Hepatocyte (in vitro differentiated cells): Measurements from ENCODE around the gene CGB3. TPM values are rescaled to one million over a fixed set of nuclear protein-coding genes. Genes with fewer than 3 reads are reported as not detected.

Source experiments
- DNase-seq: peaks from one replicate; pipeline ENCODE4 v3.0.0-alpha.2; 2016; ENCODE audit warnings: low spot score
- H2AFZ ChIP-seq: fragments of 200-600 bp; sonication (generic); 2 replicates; pipeline ENCODE4 v1.6.0; 2016; ENCODE audit warnings: antibody characterized with exemption, mild to moderate bottlenecking
- H3K27ac ChIP-seq: fragments of 200-600 bp; sonication (generic); 2 replicates; pipeline ENCODE4 v1.5.1; 2016; ENCODE audit warnings: mild to moderate bottlenecking
- H3K27me3 ChIP-seq: fragments of 200-600 bp; sonication (generic); 2 replicates; pipeline ENCODE4 v1.6.1; 2016
- H3K36me3 ChIP-seq: fragments of 200-600 bp; sonication (generic); replicated peaks from 2 replicates; pipeline ENCODE4 v1.5.1; 2016; ENCODE audit warnings: low read depth; ENCODE audit not compliant: insufficient read depth
- H3K4me1 ChIP-seq: fragments of 200-600 bp; sonication (generic); 2 replicates; pipeline ENCODE4 v1.5.1; 2016; ENCODE audit warnings: mild to moderate bottlenecking, moderate library complexity; ENCODE audit not compliant: insufficient read depth
- H3K4me2 ChIP-seq: fragments of 200-600 bp; sonication (generic); 2 replicates; pipeline ENCODE4 v1.6.0; 2016
- H3K4me3 ChIP-seq: fragments of 200-600 bp; sonication (generic); 2 replicates; pipeline ENCODE4 v1.5.1; 2016; ENCODE audit warnings: mild to moderate bottlenecking
- H3K79me2 ChIP-seq: fragments of 200-600 bp; sonication (generic); 2 replicates; pipeline ENCODE4 v1.6.0; 2017; ENCODE audit warnings: mild to moderate bottlenecking
- H3K9me2 ChIP-seq: fragments of 200-600 bp; sonication (generic); replicated peaks from 2 replicates; pipeline ENCODE4 v1.6.0; 2017; ENCODE audit warnings: mild to moderate bottlenecking; ENCODE audit not compliant: insufficient read depth
- H3K9me3 ChIP-seq: fragments of 200-600 bp; sonication (generic); 2 replicates; pipeline ENCODE4 v1.5.1; 2016; ENCODE audit warnings: low read depth, mild to moderate bottlenecking
- H4K20me1 ChIP-seq: fragments of 200-600 bp; sonication (generic); 2 replicates; pipeline ENCODE4 v1.6.0; 2016; ENCODE audit warnings: mild to moderate bottlenecking; ENCODE audit not compliant: insufficient read depth, poor library complexity, severe bottlenecking
- EZH2 ChIP-seq: fragments of 200-600 bp; sonication (generic); IDR thresholded peaks from 2 replicates; pipeline ENCODE4 v1.6.1; 2016; ENCODE audit warnings: antibody characterized with exemption, mild to moderate bottlenecking, borderline replicate concordance
- EZH2phosphoT487 ChIP-seq: fragments of 200-600 bp; sonication (generic); IDR thresholded peaks from one replicate; pipeline ENCODE4 v1.6.1; 2018; ENCODE audit warnings: antibody characterized with exemption, mild to moderate bottlenecking, low read depth, moderate library complexity; ENCODE audit not compliant: unreplicated experiment, severe bottlenecking
- WGBS: methylation state at CpG from one replicate; pipeline ENCODE4 v1.1.6; 2016; ENCODE audit warnings: low lambda C conversion rate; ENCODE audit errors: missing lambda C conversion rate; 5-methylcytosine and 5-hydroxymethylcytosine counted together
- polyA plus RNA-seq: library from polyadenylated mRNA; unstranded; fragments of >200 nt; fragmentation: Nextera tagmentation; extraction: Ambion mirVana; gene quantifications from 2 replicates; pipeline ENCODE4 v1.2.1, GENCODE V29; 2016
- total RNA-seq: library from RNA; depleted of rRNA; stranded (reverse); fragments of >200 nt; gene quantifications from 2 replicates; pipeline ENCODE4 v1.2.3, GENCODE V29; 2014
- TF ChIP-seq, protein P1 (sequence below): fragments of 200-600 bp; sonication (generic); IDR thresholded peaks from 2 replicates; pipeline ENCODE4 v1.5.1; 2016; ENCODE audit warnings: antibody characterized with exemption, mild to moderate bottlenecking; ENCODE audit not compliant: poor library complexity

Gene CGB3
- total and polyA plus RNA-seq, 2 experiments from 2014 or later, result 1.1 TPM; not detected in 1

DNA sequence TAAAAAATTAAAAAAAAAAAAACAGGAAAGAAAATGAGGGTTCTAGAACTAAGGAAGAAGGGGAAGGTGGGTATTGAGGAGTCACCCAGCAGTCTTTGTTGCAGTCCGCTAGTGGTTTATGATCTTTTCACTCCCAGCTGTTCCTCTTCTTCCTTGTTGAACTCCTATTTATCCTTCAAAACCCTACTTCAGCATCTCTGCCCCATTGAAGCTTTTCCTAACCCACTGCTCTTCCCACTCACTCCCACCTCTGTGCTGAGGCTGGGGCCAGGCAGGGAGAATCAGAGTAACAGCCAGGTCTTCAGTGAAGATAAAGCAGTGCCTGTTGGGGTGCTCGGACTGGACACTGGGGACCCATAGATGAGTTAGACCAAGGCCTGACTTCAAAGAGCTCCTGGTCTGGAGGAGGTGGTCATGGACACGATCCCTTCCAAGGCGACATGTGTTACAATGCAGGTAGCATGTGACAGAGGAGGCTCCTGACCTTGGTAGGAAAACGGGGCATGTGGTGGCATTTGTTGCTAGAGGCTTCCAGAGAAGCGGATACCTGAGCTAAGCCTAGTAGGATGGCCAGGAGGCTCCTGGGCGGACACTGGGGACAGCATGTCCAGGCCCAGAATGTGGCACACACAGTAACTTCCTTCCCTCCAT lies 19.0 kb downstream of the CGB3 start:
- TF ChIP-seq EZH2phosphoT487, result no peak
- TF ChIP-seq EZH2, result no peak
- TF ChIP-seq, protein P1, sequence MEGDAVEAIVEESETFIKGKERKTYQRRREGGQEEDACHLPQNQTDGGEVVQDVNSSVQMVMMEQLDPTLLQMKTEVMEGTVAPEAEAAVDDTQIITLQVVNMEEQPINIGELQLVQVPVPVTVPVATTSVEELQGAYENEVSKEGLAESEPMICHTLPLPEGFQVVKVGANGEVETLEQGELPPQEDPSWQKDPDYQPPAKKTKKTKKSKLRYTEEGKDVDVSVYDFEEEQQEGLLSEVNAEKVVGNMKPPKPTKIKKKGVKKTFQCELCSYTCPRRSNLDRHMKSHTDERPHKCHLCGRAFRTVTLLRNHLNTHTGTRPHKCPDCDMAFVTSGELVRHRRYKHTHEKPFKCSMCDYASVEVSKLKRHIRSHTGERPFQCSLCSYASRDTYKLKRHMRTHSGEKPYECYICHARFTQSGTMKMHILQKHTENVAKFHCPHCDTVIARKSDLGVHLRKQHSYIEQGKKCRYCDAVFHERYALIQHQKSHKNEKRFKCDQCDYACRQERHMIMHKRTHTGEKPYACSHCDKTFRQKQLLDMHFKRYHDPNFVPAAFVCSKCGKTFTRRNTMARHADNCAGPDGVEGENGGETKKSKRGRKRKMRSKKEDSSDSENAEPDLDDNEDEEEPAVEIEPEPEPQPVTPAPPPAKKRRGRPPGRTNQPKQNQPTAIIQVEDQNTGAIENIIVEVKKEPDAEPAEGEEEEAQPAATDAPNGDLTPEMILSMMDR, result no peak
- Histone ChIP-seq H3K9me2 (no peaks in the 10 kb centered on the region), H2AFZ (no peak overlapping the region), H3K4me3 (no peak overlapping the region), H3K4me2 (no peak overlapping the region), H3K36me3 (no peaks in the 10 kb centered on the region), H3K9me3 (no peaks in the 10 kb centered on the region), H4K20me1 (no peaks in the 10 kb centered on the region), H3K27me3 (no peaks in the 10 kb centered on the region), H3K4me1 (no peaks in the 10 kb centered on the region), H3K27ac (no peak overlapping the region), H3K79me2 (peaks cover 2% of the 10 kb centered on the region)
- 97% methylated on average over 7 of the region's 7 CpGs for WGBS
- DNase-seq, result no peak

DNA sequence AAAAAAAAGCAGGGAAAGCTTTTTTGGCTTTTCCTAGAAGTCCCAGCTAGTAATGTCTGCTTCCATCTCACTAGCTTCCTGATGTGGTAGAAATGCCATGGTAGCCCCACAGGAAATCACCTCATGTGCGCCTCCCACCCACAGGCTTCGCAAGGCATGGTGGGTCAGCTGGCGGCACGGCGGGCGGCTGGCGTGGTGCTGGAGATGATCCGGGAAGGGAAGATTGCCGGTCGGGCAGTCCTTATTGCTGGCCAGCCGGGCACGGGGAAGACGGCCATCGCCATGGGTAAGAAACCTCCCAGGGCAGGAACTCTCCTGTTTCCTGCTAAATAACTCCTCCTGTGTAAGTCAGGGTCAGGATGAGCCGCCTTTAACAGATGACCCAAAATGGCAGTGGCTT lies 20.0 kb downstream of the CGB3 start:
- WGBS, result 99% methylated on average over 15 of the region's 15 CpGs
- no peaks in the 10 kb centered on the region for H3K36me3 ChIP-seq
- H3K79me2 ChIP-seq, result peaks cover 2% of the 10 kb centered on the region
- H3K9me3 ChIP-seq, result no peaks in the 10 kb centered on the region
- no peaks in the 10 kb centered on the region for H3K9me2 ChIP-seq
- H4K20me1 ChIP-seq, result no peaks in the 10 kb centered on the region
- TF ChIP-seq EZH2phosphoT487 (no peak), EZH2 (no peak)
- TF ChIP-seq, protein P1, result no peak
- no peak overlapping the region for H3K4me3 ChIP-seq
- no peak for DNase-seq
- no peak overlapping the region for H3K27ac ChIP-seq
- H2AFZ ChIP-seq, result no peak overlapping the region
- H3K4me1 ChIP-seq, result no peaks in the 10 kb centered on the region
- H3K4me2 ChIP-seq, result no peak overlapping the region
- H3K27me3 ChIP-seq, result no peaks in the 10 kb centered on the region

DNA sequence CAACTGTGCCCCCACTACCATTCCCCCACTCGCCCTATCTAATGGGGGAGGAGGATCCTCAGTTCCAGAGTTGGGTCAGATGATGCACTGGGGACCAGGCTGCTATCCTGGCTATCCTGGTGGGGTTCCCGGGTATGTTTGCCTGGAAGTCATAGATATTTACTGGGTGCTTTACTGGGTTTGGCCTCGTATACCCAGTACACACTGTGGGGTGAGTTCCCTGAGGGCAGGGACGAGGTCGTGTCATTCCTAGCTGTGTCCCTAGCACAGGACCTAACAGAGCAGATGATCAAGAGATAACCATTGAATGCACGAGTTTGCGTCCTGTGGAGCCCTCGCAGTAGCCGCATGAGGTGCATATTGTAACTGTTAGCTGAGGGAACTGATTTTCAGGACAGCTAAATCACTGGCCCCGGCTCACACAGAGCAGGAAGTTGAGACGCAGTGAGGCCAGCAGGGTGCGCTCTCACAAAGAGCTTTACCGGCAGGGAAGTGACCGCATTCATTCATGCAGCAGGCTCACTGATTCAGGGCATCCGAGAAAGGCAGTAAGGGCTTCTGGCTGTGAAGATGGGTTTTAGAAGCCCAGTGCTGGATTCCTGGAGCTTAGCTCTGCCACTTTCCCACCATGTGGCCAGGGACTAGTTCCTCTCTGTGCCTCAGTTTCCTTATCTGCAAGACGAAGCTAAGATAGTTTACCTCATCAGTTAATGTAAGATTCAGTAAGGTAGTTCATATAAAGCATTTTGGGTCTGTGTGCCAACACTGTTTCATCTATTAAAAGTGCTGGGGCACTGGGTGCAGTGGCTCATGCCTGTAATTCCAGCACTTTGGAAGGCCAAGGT lies 24.4 kb downstream of the CGB3 start:
- 60% methylated on average over 16 of the region's 16 CpGs for WGBS
- Histone ChIP-seq H2AFZ (no peak overlapping the region), H3K36me3 (no peaks in the 10 kb centered on the region), H3K4me2 (no peak overlapping the region), H3K27ac (no peak overlapping the region), H3K4me3 (no peak overlapping the region), H3K9me2 (no peaks in the 10 kb centered on the region), H3K4me1 (peaks cover 2% of the 10 kb centered on the region), H4K20me1 (no peaks in the 10 kb centered on the region), H3K27me3 (no peaks in the 10 kb centered on the region), H3K79me2 (peaks cover 36% of the 10 kb centered on the region), H3K9me3 (no peaks in the 10 kb centered on the region)
- TF ChIP-seq, protein P1, result peak; percentile 58
- TF ChIP-seq EZH2, result no peak
- DNase-seq, result peak; percentile 79
